RWPE2 (cell line): ENCODE results near the gene ALDH16A1.
A peak's percentile ranks its signal among the peaks of the same experiment; 100 is the strongest.

Source experiments
- ATAC-seq: fragments of 200-7000 bp; cut with Tn5 transposase; 3 replicates; pipeline ENCODE4 v1.9.1; 2021; ENCODE audit warnings: low read depth
- DNase-seq: peaks from one replicate; pipeline ENCODE4 v3.0.0-alpha.2; 2020; ENCODE audit warnings: low spot score
- H3K27ac ChIP-seq: fragments of 450-650 bp; 2 replicates; pipeline ENCODE4 v1.5.1; 2017; ENCODE audit warnings: mild to moderate bottlenecking; ENCODE audit not compliant: poor library complexity, severe bottlenecking
- H3K27me3 ChIP-seq: fragments of 250-450 bp; sonication (Bioruptor Pico); 2 replicates; pipeline ENCODE4 v1.5.1; 2021; ENCODE audit warnings: mild to moderate bottlenecking, moderate library complexity; ENCODE audit not compliant: insufficient read depth, poor library complexity, severe bottlenecking
- H3K36me3 ChIP-seq: fragments of 250-450 bp; sonication (Bioruptor Pico); 2 replicates; pipeline ENCODE4 v1.5.1; 2020; ENCODE audit warnings: low read depth, mild to moderate bottlenecking, moderate library complexity
- H3K4me1 ChIP-seq: fragments of 250-450 bp; sonication (Bioruptor Pico); 2 replicates; pipeline ENCODE4 v1.5.1; 2021; ENCODE audit warnings: mild to moderate bottlenecking, moderate library complexity; ENCODE audit not compliant: insufficient read depth, poor library complexity, severe bottlenecking
- H3K4me3 ChIP-seq: fragments of 250-450 bp; sonication (Bioruptor Pico); 2 replicates; pipeline ENCODE4 v1.5.1; 2021; ENCODE audit warnings: mild to moderate bottlenecking, moderate library complexity; ENCODE audit not compliant: severe bottlenecking
- H3K9me3 ChIP-seq: fragments of 250-450 bp; sonication (Bioruptor Pico); 2 replicates; pipeline ENCODE4 v1.5.1; 2021; ENCODE audit warnings: mild to moderate bottlenecking, moderate library complexity; ENCODE audit not compliant: severe bottlenecking
- CTCF ChIP-seq: fragments of 450-650 bp; IDR thresholded peaks from one replicate; pipeline ENCODE4 v1.5.1; 2017; ENCODE audit warnings: mild to moderate bottlenecking, moderate library complexity; ENCODE audit not compliant: poor library complexity, severe bottlenecking

Gene ALDH16A1

GRCh38 chr19:49430678-49431329 lies 22.2 kb upstream of the ALDH16A1 start:
- Histone ChIP-seq H3K4me3 (no peak overlapping the region), H3K27me3 (peaks cover 89% of the 10 kb centered on the region), H3K36me3 (no peaks in the 10 kb centered on the region), H3K27ac (no peak overlapping the region), H3K4me1 (no peaks in the 10 kb centered on the region), H3K9me3 (no peaks in the 10 kb centered on the region)
- ATAC-seq (no peak), DNase-seq (no peak)
- peak; percentile 25 for TF ChIP-seq CTCF

GRCh38 chr19:49431330-49431749 lies 21.7 kb upstream of the ALDH16A1 start:
- Histone ChIP-seq H3K9me3 (no peaks in the 10 kb centered on the region), H3K36me3 (no peaks in the 10 kb centered on the region), H3K4me1 (no peaks in the 10 kb centered on the region), H3K27me3 (peaks cover 89% of the 10 kb centered on the region), H3K4me3 (no peak overlapping the region), H3K27ac (no peak overlapping the region)
- no peak for DNase-seq
- no peak for ATAC-seq
- TF ChIP-seq CTCF = no peak

GRCh38 chr19:49432141-49433073 lies 20.6 kb upstream of the ALDH16A1 start:
- no peak overlapping the region for H3K27ac ChIP-seq
- no peaks in the 10 kb centered on the region for H3K4me1 ChIP-seq
- TF ChIP-seq CTCF = no peak
- DNase-seq (no peak), ATAC-seq (peak; percentile 53)
- H3K4me3 ChIP-seq = no peak overlapping the region
- H3K36me3 ChIP-seq = no peaks in the 10 kb centered on the region
- H3K27me3 ChIP-seq = peaks cover 90% of the 10 kb centered on the region
- H3K9me3 ChIP-seq = no peaks in the 10 kb centered on the region

GRCh38 chr19:49433240-49433901 lies 19.7 kb upstream of the ALDH16A1 start:
- H3K27ac ChIP-seq = no peak overlapping the region
- H3K36me3 ChIP-seq = no peaks in the 10 kb centered on the region
- no peak overlapping the region for H3K4me3 ChIP-seq
- H3K27me3 ChIP-seq = peaks cover 92% of the 10 kb centered on the region
- TF ChIP-seq CTCF = no peak
- ATAC-seq (no peak), DNase-seq (no peak)
- no peaks in the 10 kb centered on the region for H3K9me3 ChIP-seq
- no peaks in the 10 kb centered on the region for H3K4me1 ChIP-seq
